Panc1 (cell line): Measurements from ENCODE around the gene SEC31B. TPM values are rescaled to one million over a fixed set of nuclear protein-coding genes. Genes with fewer than 3 reads are reported as not detected.

Source experiments
- ATAC-seq: fragments of 200-7000 bp; cut with Tn5 transposase; 2 replicates; pipeline ENCODE4 v1.9.1; 2020; ENCODE audit warnings: mild to moderate bottlenecking, moderate library complexity
- BruUV-seq: library from RNA; stranded (reverse); fragments of 400-500 nt; replicated peaks from 2 replicates; lab custom pipeline; 2021; lab: Mats Ljungman, UMichigan
- CTCF ChIA-PET: fragments of 300-600 bp; sonication (Branson Sonifier 250); formaldehyde crosslinking; loops from one replicate; lab custom pipeline; 2022; ENCODE audit warnings: antibody characterized with exemption; lab: Charles Lee
- POLR2A ChIA-PET: fragments of 300-600 bp; sonication (Branson Sonifier 250); formaldehyde crosslinking; loops from one replicate; lab custom pipeline; 2022; ENCODE audit warnings: antibody characterized with exemption; lab: Charles Lee
- DNase-seq: peaks from one replicate; pipeline ENCODE4 v3.0.0-alpha.2; 2010; ENCODE audit warnings: low read depth, low spot score
- H3K27ac ChIP-seq: 2 replicates; pipeline ENCODE4 v1.5.1; 2011; ENCODE audit warnings: mild to moderate bottlenecking, low read length, inconsistent platforms
- H3K27me3 ChIP-seq: fragments of 200-500 bp; sonication (Bioruptor generic); 2 replicates; pipeline ENCODE4 v1.6.0; 2014; ENCODE audit warnings: low read length, inconsistent platforms; ENCODE audit not compliant: control insufficient read depth, insufficient read depth
- H3K36me3 ChIP-seq: fragments of 200-500 bp; sonication (Bioruptor generic); 2 replicates; pipeline ENCODE4 v1.5.1; 2014; ENCODE audit warnings: inconsistent platforms, mild to moderate bottlenecking, low read length, moderate library complexity; ENCODE audit not compliant: control insufficient read depth, insufficient read depth
- H3K4me1 ChIP-seq: 2 replicates; pipeline ENCODE4 v1.5.1; 2011; ENCODE audit warnings: inconsistent platforms, mild to moderate bottlenecking, low read length, moderate library complexity; ENCODE audit not compliant: control insufficient read depth, insufficient read depth
- H3K4me3 ChIP-seq, 2 experiments: 2 replicates each; pipeline ENCODE4 v1.5.1; 2011 to 2012; ENCODE audit warnings: low read depth in 2 of 2, low read length in 2 of 2, mild to moderate bottlenecking in 2 of 2, inconsistent platforms in 1 of 2, moderate library complexity in 1 of 2
- H3K9me3 ChIP-seq: fragments of 200-500 bp; sonication (Bioruptor generic); 2 replicates; pipeline ENCODE4 v1.5.1; 2014; ENCODE audit warnings: low read depth, mild to moderate bottlenecking, inconsistent platforms, low read length, moderate library complexity; ENCODE audit not compliant: control insufficient read depth, insufficient read depth
- POLR2AphosphoS5 ChIP-seq: IDR thresholded peaks from 2 replicates; pipeline ENCODE4 v1.6.1; 2012; ENCODE audit warnings: mild to moderate bottlenecking, low read depth, low read length, moderate library complexity
- SIN3A ChIP-seq: IDR thresholded peaks from 2 replicates; pipeline ENCODE4 v1.6.1; 2012; ENCODE audit warnings: low read depth, mild to moderate bottlenecking, low read length, moderate library complexity, borderline replicate concordance; ENCODE audit not compliant: insufficient read depth
- TCF7L2 ChIP-seq: IDR thresholded peaks from 2 replicates; pipeline ENCODE4 v1.6.1; 2011; ENCODE audit warnings: mild to moderate bottlenecking, low read depth, low read length, inconsistent platforms
- in situ Hi-C: cut with HindIII; loops from 2 replicates; pipeline ENCODE4 v1.10.0; 2016; ENCODE audit warnings: low sequenced_read_pairs, low pct_unique_long_range_greater_than_20kb
- intact Hi-C: fragments of 100-400 bp; cut with micrococcal nuclease; formaldehyde crosslinking; loops from one replicate; pipeline ENCODE4 v1.10.0; 2022; ENCODE audit not compliant: unreplicated experiment
- total RNA-seq: library from RNA; stranded (reverse); gene quantifications from one replicate; pipeline ENCODE4 v1.2.1, GENCODE V29; 2021; ENCODE audit not compliant: unreplicated experiment
- TF ChIP-seq, protein P1 (sequence below): fragments of 450-650 bp; IDR thresholded peaks from 2 replicates; pipeline ENCODE4 v1.5.1; 2017; ENCODE audit warnings: mild to moderate bottlenecking
- TF ChIP-seq, protein P2 (sequence below), 2 experiments: IDR thresholded peaks; 2 replicates each; pipeline ENCODE4 v1.6.1; 2011 to 2012; ENCODE audit warnings: low read depth in 2 of 2, control low read depth in 1 of 2, low read length in 1 of 2, mild to moderate bottlenecking in 1 of 2, moderate library complexity in 1 of 2; ENCODE audit not compliant: insufficient read depth in 1 of 2

SEC31B gene
- total RNA-seq, 1 experiment from 2014 or later: 17.8 TPM

DNA sequence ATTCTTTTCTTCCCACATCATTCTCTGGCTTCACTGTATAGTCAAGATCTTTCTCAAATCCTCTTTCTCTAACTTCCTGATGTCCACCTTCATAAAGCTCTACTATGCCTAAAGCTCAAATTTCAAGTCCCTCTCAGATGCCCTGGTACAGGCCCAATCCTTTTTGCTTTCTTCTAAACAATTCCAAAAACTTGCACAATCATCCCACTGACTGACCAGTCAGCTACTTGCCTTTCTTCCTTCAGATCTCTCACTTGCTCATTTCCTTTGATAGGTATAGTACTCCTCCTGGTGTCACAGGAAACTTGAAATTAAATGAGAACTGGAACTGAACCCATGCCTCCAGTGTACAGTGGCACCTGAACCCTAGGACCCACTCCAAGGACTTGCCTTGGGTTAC, 18.2 kb downstream of the SEC31B start:
- POLR2A ChIA-PET: no interaction called here
- in situ Hi-C loops (no loop called here), intact Hi-C loops (no loop called here)
- H3K27me3 ChIP-seq: no peaks in the 10 kb centered on the region
- ATAC-seq (no peak), DNase-seq (no peak)
- no peak overlapping the region for H3K27ac ChIP-seq
- H3K4me3 ChIP-seq: no peak overlapping the region
- no peak for TF ChIP-seq SIN3A
- TF ChIP-seq TCF7L2: no peak
- TF ChIP-seq, protein P1, sequence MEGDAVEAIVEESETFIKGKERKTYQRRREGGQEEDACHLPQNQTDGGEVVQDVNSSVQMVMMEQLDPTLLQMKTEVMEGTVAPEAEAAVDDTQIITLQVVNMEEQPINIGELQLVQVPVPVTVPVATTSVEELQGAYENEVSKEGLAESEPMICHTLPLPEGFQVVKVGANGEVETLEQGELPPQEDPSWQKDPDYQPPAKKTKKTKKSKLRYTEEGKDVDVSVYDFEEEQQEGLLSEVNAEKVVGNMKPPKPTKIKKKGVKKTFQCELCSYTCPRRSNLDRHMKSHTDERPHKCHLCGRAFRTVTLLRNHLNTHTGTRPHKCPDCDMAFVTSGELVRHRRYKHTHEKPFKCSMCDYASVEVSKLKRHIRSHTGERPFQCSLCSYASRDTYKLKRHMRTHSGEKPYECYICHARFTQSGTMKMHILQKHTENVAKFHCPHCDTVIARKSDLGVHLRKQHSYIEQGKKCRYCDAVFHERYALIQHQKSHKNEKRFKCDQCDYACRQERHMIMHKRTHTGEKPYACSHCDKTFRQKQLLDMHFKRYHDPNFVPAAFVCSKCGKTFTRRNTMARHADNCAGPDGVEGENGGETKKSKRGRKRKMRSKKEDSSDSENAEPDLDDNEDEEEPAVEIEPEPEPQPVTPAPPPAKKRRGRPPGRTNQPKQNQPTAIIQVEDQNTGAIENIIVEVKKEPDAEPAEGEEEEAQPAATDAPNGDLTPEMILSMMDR: no peak
- CTCF ChIA-PET: no interaction called here
- BruUV-seq: no TSS peak
- H3K9me3 ChIP-seq: no peaks in the 10 kb centered on the region
- no peaks in the 10 kb centered on the region for H3K36me3 ChIP-seq
- no peaks in the 10 kb centered on the region for H3K4me1 ChIP-seq

- BruUV-seq: no TSS peak
- ATAC-seq (no peak), DNase-seq (no peak)
- no peaks in the 10 kb centered on the region for H3K27me3 ChIP-seq
- ChIA-PET CTCF (interaction anchor here (0.6 kb wide), 1 partner anchor 68 kb away, joined by 6 read pairs; no protein-coding TSS in a partner anchor), POLR2A (interaction anchor here (0.6 kb wide), 1 partner anchor 44 kb away, joined by 3 read pairs; no protein-coding TSS in a partner anchor)
- in situ Hi-C loops (no loop called here), intact Hi-C loops (no loop called here)
- H3K9me3 ChIP-seq: no peaks in the 10 kb centered on the region
- no peaks in the 10 kb centered on the region for H3K4me1 ChIP-seq
- no peaks in the 10 kb centered on the region for H3K36me3 ChIP-seq
- TF ChIP-seq SIN3A (no peak), TCF7L2 (no peak), POLR2AphosphoS5 (no peak)
- TF ChIP-seq, protein P2, sequence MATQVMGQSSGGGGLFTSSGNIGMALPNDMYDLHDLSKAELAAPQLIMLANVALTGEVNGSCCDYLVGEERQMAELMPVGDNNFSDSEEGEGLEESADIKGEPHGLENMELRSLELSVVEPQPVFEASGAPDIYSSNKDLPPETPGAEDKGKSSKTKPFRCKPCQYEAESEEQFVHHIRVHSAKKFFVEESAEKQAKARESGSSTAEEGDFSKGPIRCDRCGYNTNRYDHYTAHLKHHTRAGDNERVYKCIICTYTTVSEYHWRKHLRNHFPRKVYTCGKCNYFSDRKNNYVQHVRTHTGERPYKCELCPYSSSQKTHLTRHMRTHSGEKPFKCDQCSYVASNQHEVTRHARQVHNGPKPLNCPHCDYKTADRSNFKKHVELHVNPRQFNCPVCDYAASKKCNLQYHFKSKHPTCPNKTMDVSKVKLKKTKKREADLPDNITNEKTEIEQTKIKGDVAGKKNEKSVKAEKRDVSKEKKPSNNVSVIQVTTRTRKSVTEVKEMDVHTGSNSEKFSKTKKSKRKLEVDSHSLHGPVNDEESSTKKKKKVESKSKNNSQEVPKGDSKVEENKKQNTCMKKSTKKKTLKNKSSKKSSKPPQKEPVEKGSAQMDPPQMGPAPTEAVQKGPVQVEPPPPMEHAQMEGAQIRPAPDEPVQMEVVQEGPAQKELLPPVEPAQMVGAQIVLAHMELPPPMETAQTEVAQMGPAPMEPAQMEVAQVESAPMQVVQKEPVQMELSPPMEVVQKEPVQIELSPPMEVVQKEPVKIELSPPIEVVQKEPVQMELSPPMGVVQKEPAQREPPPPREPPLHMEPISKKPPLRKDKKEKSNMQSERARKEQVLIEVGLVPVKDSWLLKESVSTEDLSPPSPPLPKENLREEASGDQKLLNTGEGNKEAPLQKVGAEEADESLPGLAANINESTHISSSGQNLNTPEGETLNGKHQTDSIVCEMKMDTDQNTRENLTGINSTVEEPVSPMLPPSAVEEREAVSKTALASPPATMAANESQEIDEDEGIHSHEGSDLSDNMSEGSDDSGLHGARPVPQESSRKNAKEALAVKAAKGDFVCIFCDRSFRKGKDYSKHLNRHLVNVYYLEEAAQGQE (IDR thresholded peaks at IDR 0.05; ENCODE audit: insufficient read depth in 1 of 2, low read depth in 2 of 2, low read length in 1 of 2): no peak
- TF ChIP-seq, protein P1: no peak
- H3K4me3 ChIP-seq: no peak overlapping the region
- no peak overlapping the region for H3K27ac ChIP-seq
These were observed 21.6 kb downstream of the SEC31B start for GRCh38 chr10:100498059-100498458.
